MM.1S (cell line): ENCODE results near the gene EFEMP2.

Source experiments
- DNase-seq: peaks from one replicate; pipeline ENCODE4 v3.0.0-alpha.2; 2015
- H2AFZ ChIP-seq: fragments of 300-600 bp; sonication (generic); 2 replicates; pipeline ENCODE4 v1.6.0; 2016; ENCODE audit warnings: antibody characterized with exemption, low read length
- H3F3A ChIP-seq: fragments of 300-600 bp; sonication (generic); 2 replicates; pipeline ENCODE4 v1.6.1; 2016; ENCODE audit warnings: mild to moderate bottlenecking, antibody characterized with exemption, low read length, moderate library complexity, mixed read lengths; ENCODE audit not compliant: insufficient read depth
- H3K27ac ChIP-seq: fragments of 300-600 bp; sonication (generic); 2 replicates; pipeline ENCODE4 v1.5.1; 2016; ENCODE audit warnings: mild to moderate bottlenecking, low read length
- H3K27me3 ChIP-seq: fragments of 300-600 bp; sonication (generic); replicated peaks from 2 replicates; pipeline ENCODE4 v1.6.0; 2016; ENCODE audit warnings: low read length; ENCODE audit not compliant: insufficient read depth
- H3K36me3 ChIP-seq: fragments of 300-600 bp; sonication (generic); replicated peaks from 2 replicates; pipeline ENCODE4 v1.6.1; 2016; ENCODE audit warnings: mild to moderate bottlenecking, low read length, mixed read lengths; ENCODE audit not compliant: insufficient read depth
- H3K4me1 ChIP-seq: fragments of 300-600 bp; sonication (generic); 2 replicates; pipeline ENCODE4 v1.6.1; 2016; ENCODE audit warnings: low read length, mixed read lengths
- H3K4me2 ChIP-seq: fragments of 300-600 bp; sonication (generic); 2 replicates; pipeline ENCODE4 v1.6.0; 2016; ENCODE audit warnings: low read depth, low read length
- H3K4me3 ChIP-seq: fragments of 300-600 bp; sonication (generic); 2 replicates; pipeline ENCODE4 v1.5.1; 2016; ENCODE audit warnings: low read length, mixed read lengths
- H3K79me2 ChIP-seq: fragments of 300-600 bp; sonication (generic); 2 replicates; pipeline ENCODE4 v1.6.1; 2016; ENCODE audit warnings: mixed run types, low read length, mixed read lengths
- H3K9ac ChIP-seq: fragments of 300-600 bp; sonication (generic); 2 replicates; pipeline ENCODE4 v1.6.1; 2016; ENCODE audit warnings: low read length, mixed read lengths
- H3K9me2 ChIP-seq: fragments of 300-600 bp; sonication (generic); replicated peaks from 2 replicates; pipeline ENCODE4 v1.6.1; 2016; ENCODE audit warnings: mild to moderate bottlenecking, low read length, mixed read lengths; ENCODE audit not compliant: insufficient read depth
- H3K9me3 ChIP-seq: fragments of 300-600 bp; sonication (generic); replicated peaks from 2 replicates; pipeline ENCODE4 v1.6.1; 2016; ENCODE audit warnings: mild to moderate bottlenecking, low read length, mixed read lengths; ENCODE audit not compliant: insufficient read depth
- H4K20me1 ChIP-seq: fragments of 300-600 bp; sonication (generic); 2 replicates; pipeline ENCODE4 v1.6.1; 2016; ENCODE audit warnings: mild to moderate bottlenecking, low read length, moderate library complexity, mixed read lengths; ENCODE audit not compliant: insufficient read depth
- CTCF ChIP-seq: fragments of 300-600 bp; sonication (generic); IDR thresholded peaks from 2 replicates; pipeline ENCODE4 v1.5.1; 2016; ENCODE audit warnings: antibody characterized with exemption, low read length, mixed read lengths
- EZH2 ChIP-seq: fragments of 300-600 bp; sonication (generic); optimal IDR thresholded peaks from 2 replicates; pipeline ENCODE3; 2017; ENCODE audit warnings: low read depth, mild to moderate bottlenecking, antibody characterized with exemption, low read length, mixed read lengths
- EZH2phosphoT487 ChIP-seq: fragments of 300-600 bp; sonication (generic); IDR thresholded peaks from 2 replicates; pipeline ENCODE4 v1.6.1; 2018; ENCODE audit warnings: antibody characterized with exemption, low read length

EFEMP2 gene

DNA sequence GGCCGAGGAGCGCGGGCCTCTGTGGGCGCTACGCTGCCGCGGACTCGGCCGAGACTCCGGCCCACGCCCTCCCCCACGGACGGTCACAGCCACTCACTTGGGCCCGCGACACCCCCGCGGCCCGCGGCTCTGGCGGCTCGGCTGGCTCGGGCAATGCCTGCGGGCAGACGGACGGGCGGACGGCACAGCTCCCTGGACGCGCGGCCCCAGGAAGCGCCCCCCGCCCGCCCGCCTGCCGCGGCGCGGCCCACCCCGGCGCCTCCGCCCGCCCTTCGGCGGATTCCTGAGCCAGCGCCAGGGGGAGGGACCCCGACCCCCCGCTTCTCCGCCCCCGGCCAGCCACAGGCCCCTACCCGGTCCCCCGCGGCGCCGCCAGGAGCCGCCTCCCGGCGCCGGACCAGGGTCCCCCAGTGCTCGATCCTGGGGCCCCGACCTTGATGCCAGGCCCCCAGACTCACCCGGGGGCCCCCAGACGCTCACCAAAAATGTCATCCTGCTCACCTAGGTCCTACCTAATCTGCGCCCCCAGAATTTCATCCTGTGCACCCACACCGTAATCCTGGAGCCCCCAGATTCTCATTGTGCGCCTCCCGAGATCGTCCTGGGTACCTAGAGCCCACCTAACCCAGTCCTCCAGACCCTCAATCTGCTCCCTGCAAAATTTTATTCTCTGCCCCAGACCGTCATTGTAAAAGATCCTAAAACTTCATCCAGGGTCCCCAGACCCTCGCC lies at the start of gene EFEMP2:
TSS of gene EFEMP2 (minus strand) at position 215 of the 732 bp plus-strand sequence. CDS start 446 bp downstream, outside the sequence.
- Histone ChIP-seq H2AFZ (peak within 1 kb of the TSS; percentile 90), H3K4me1 (0 out of 2 replicates have a peak, but pooled peaks cover 4% of the 10 kb centered on the region)

DNA sequence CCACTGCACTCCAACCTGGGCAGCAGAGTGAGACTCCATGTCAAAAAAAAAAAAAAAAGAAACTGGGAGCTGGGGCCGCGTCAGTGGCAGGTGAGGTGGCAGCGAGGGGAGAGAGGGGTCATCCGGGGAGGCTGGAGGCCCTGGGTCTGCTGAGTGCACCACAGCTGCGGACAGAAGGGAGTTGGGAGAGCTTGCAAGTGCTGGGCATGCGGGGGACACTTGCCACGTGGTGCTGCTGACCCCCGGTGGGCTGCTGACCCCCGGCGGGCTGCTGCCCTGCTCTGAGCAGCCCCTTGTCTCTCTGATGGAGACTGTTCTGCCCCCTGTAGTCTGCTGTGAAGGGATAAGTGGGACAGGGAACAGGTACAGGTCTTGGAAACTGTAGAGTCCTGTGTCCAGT lies 49.3 kb upstream of the EFEMP2 start:
- H3K9ac ChIP-seq: no peak overlapping the region
- H3K27ac ChIP-seq: no peak overlapping the region
- no peaks in the 10 kb centered on the region for H3K9me3 ChIP-seq
- no peaks in the 10 kb centered on the region for H4K20me1 ChIP-seq
- H3K4me2 ChIP-seq: no peak overlapping the region
- H3K4me3 ChIP-seq: no peak overlapping the region
- no peak for TF ChIP-seq EZH2
- TF ChIP-seq EZH2phosphoT487: no peak
- no peak for TF ChIP-seq CTCF
- no peak overlapping the region for H2AFZ ChIP-seq
- no peak for DNase-seq
- no peaks in the 10 kb centered on the region for H3K36me3 ChIP-seq
- no peaks in the 10 kb centered on the region for H3F3A ChIP-seq
- peaks cover 8% of the 10 kb centered on the region; the same call in 1 of the 2 replicates for H3K4me1 ChIP-seq
- no peaks in the 10 kb centered on the region for H3K9me2 ChIP-seq
- no peaks in the 10 kb centered on the region for H3K27me3 ChIP-seq
- H3K79me2 ChIP-seq: peaks cover 31% of the 10 kb centered on the region

More for the DNA sequence above, at the start of gene EFEMP2:
- H3K36me3 ChIP-seq: no peaks in the 10 kb centered on the region
- H3K27me3 ChIP-seq: no peaks in the 10 kb centered on the region
- DNase-seq: no peak
- H3K4me2 ChIP-seq: peak within 1 kb of the TSS; percentile 97
- no peaks in the 10 kb centered on the region for H3F3A ChIP-seq
- peak within 1 kb of the TSS; percentile 73 for H3K4me3 ChIP-seq
- H3K9me2 ChIP-seq: no peaks in the 10 kb centered on the region
- H3K79me2 ChIP-seq: no peaks in the 10 kb centered on the region
- no peaks in the 10 kb centered on the region for H3K9me3 ChIP-seq
- no peaks in the 10 kb centered on the region for H4K20me1 ChIP-seq
- H3K9ac ChIP-seq: peak within 1 kb of the TSS; percentile 50; the same call in 1 of the 2 replicates
- H3K27ac ChIP-seq: peak within 1 kb of the TSS; percentile 40; the same call in 1 of the 2 replicates
- TF ChIP-seq EZH2 (no peak), EZH2phosphoT487 (no peak), CTCF (no peak)

DNA sequence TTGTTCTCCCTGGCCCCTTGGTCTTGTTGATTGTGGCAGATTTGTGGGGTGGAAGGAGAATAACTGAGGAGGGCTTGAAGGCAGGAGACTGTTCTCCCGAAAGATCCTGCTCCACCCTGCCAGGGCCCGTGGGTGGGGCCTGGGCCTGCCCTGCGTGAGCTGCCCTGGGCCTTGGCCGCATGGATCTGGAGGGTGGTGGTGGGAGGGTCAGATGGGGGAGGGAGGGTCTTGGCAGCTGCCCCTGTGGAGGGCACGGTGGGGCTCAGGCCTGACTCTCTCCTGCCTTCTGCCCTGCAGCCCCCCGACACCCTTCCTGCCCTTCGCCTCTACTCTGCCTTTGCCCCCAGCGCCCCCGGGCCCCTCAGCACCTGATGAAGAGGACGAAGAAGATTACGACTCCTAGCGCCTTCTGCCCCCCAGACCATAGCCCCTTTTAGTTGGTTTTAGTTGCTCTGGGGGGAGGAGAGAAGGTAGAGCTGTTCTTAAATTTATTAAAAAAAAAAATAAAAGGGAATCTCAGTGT lies 48.5 kb upstream of the EFEMP2 start:
- Histone ChIP-seq H3K36me3 (no peaks in the 10 kb centered on the region), H2AFZ (no peak overlapping the region), H3K9me3 (no peaks in the 10 kb centered on the region), H4K20me1 (no peaks in the 10 kb centered on the region), H3F3A (no peaks in the 10 kb centered on the region), H3K27me3 (no peaks in the 10 kb centered on the region), H3K4me2 (no peak overlapping the region), H3K4me1 (peaks cover 8% of the 10 kb centered on the region; the same call in 1 of the 2 replicates), H3K4me3 (no peak overlapping the region), H3K27ac (no peak overlapping the region), H3K9ac (no peak overlapping the region), H3K9me2 (no peaks in the 10 kb centered on the region), H3K79me2 (peaks cover 36% of the 10 kb centered on the region)
- DNase-seq: no peak
- TF ChIP-seq EZH2phosphoT487 (no peak), EZH2 (no peak), CTCF (no peak)
